Fibroblast of mammary gland (primary cell): ENCODE measurements around the gene RAPGEF4.
A peak's percentile ranks its signal among the peaks of the same experiment; 100 is the strongest.
"Not testable (repeated sequence)": the region's sequence is repeated elsewhere in the genome, so short reads cannot be mapped to it uniquely, and the experiment has no call there.

Experiments used
- DNase-seq: peaks from one replicate; pipeline ENCODE4 v3.0.0-alpha.2; 2010; ENCODE audit warnings: low read depth
- H3K4me3 ChIP-seq: 2 replicates; pipeline ENCODE4 v1.5.1; 2011; ENCODE audit warnings: low read depth, mild to moderate bottlenecking, low read length, moderate library complexity; ENCODE audit not compliant: control insufficient read depth
- TF ChIP-seq, protein P1 (sequence below): conservative IDR thresholded peaks from 2 replicates; pipeline ENCODE4 v1.5.1; 2011; ENCODE audit warnings: low read depth, low read length, inconsistent platforms; ENCODE audit not compliant: control insufficient read depth, insufficient read depth

Gene RAPGEF4

DNA sequence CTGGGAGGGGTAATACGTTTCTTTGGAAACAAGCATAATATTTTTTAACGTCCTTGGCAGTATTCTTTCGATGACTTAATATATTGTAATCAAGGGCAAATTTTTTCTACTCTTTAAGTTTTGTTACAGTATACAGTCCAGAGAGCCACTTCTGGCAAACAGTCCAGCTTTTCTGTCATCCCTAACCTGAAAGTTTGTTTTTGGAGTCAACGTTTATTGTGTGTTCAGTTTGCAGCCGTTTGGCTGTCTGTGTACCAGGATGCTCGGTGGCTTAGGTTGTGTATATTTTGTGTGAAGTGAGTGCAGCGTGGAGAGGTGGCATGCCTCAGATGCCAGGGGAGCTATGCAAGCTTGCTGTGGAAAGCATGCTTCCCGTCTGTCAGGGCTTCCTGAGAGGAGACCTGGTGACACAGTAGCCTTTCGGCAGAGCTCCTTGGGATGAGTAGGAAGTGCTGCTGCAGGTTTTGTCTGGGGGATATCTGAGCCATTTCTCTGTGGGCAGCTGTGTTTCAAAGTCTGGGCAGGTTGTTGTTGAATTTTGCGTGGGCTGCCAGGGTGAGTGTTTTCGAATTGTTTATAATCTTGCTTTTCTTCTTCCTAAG, 354.7 kb downstream of the RAPGEF4 start:
- TF ChIP-seq, protein P1, sequence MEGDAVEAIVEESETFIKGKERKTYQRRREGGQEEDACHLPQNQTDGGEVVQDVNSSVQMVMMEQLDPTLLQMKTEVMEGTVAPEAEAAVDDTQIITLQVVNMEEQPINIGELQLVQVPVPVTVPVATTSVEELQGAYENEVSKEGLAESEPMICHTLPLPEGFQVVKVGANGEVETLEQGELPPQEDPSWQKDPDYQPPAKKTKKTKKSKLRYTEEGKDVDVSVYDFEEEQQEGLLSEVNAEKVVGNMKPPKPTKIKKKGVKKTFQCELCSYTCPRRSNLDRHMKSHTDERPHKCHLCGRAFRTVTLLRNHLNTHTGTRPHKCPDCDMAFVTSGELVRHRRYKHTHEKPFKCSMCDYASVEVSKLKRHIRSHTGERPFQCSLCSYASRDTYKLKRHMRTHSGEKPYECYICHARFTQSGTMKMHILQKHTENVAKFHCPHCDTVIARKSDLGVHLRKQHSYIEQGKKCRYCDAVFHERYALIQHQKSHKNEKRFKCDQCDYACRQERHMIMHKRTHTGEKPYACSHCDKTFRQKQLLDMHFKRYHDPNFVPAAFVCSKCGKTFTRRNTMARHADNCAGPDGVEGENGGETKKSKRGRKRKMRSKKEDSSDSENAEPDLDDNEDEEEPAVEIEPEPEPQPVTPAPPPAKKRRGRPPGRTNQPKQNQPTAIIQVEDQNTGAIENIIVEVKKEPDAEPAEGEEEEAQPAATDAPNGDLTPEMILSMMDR = no peak
- DNase-seq = peak; percentile 73
- H3K4me3 ChIP-seq = peak overlapping the region; percentile 8

GRCh38 chr2:173090973-173091660, 355.5 kb downstream of the RAPGEF4 start:
- DNase-seq = no peak
- TF ChIP-seq, protein P1 = peak; percentile 69
- H3K4me3 ChIP-seq = no peak overlapping the region

- TF ChIP-seq, protein P1 = no peak
- no peak overlapping the region for H3K4me3 ChIP-seq
- DNase-seq = no peak
Measured at GRCh38 chr2:173091910-173092309, 356.3 kb downstream of the RAPGEF4 start.

- TF ChIP-seq, protein P1 = no peak
- no peak for DNase-seq
- no peak overlapping the region for H3K4me3 ChIP-seq
Measured at GRCh38 chr2:173092844-173093402, 357.3 kb downstream of the RAPGEF4 start.

DNA sequence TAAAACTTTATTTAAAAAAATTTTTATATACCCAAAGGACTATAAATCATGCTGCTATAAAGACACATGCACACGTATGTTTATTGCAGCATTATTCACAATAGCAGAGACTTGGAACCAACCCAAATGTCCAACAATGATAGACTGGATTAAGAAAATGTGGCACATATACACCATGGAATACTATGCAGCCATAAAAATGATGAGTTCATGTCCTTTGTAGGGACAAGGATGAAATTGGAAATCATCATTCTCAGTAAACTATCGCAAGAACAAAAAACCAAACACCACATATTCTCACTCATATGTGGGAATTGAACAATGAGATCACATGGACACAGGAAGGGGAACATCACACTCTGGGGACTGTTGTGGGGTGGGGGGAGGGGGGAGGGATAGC, 358.0 kb downstream of the RAPGEF4 start:
- DNase-seq, H3K4me3 ChIP-seq: not testable (repeated sequence)

- TF ChIP-seq, protein P1 = no peak
- no peak overlapping the region for H3K4me3 ChIP-seq
- DNase-seq = no peak
Measured at GRCh38 chr2:173094731-173095130, 359.1 kb downstream of the RAPGEF4 start.

GRCh38 chr2:173095356-173095755, 359.7 kb downstream of the RAPGEF4 start:
- H3K4me3 ChIP-seq = no peak overlapping the region
- DNase-seq = no peak
- TF ChIP-seq, protein P1 = no peak
